HG02763 (cell line): ENCODE measurements around the gene OLFML2A.
A peak's percentile ranks its signal among the peaks of the same experiment; 100 is the strongest.
"Not testable (repeated sequence)": the region's sequence is repeated elsewhere in the genome, so short reads cannot be mapped to it uniquely, and the experiment has no call there.

Source experiments
- ATAC-seq: cut with Tn5 transposase; IDR thresholded peaks from one replicate; pipeline ENCODE4 v1.9.1; 2021; ENCODE audit warnings: mild to moderate bottlenecking, moderate library complexity; ENCODE audit not compliant: unreplicated experiment

OLFML2A gene

GRCh38 chr9:124760719-124761118 is 16.2 kb upstream of the OLFML2A start:
- no peak for ATAC-seq

- no peak for ATAC-seq
Measured at GRCh38 chr9:124761196-124761595, 15.7 kb upstream of the OLFML2A start.

GRCh38 chr9:124761710-124762109 is 15.2 kb upstream of the OLFML2A start:
- ATAC-seq, result no peak

- no peak for ATAC-seq
Measured at GRCh38 chr9:124762633-124763032, 14.3 kb upstream of the OLFML2A start.

GRCh38 chr9:124764774-124765438 is 12.0 kb upstream of the OLFML2A start:
- ATAC-seq, result no peak

GRCh38 chr9:124765439-124765835 is 11.5 kb upstream of the OLFML2A start:
- ATAC-seq, result no peak

- ATAC-seq, result no peak
Measured at GRCh38 chr9:124766326-124766725, 10.6 kb upstream of the OLFML2A start.

- ATAC-seq, result no peak
Measured at GRCh38 chr9:124766815-124767554, 9.9 kb upstream of the OLFML2A start.

- ATAC-seq, result no peak
Measured at GRCh38 chr9:124767821-124768220, 9.1 kb upstream of the OLFML2A start.

GRCh38 chr9:124768334-124768733 is 8.6 kb upstream of the OLFML2A start:
- no peak for ATAC-seq

GRCh38 chr9:124768750-124769548 is 8.0 kb upstream of the OLFML2A start:
- no peak for ATAC-seq

GRCh38 chr9:124769549-124770358 is 7.2 kb upstream of the OLFML2A start:
- no peak for ATAC-seq

GRCh38 chr9:124770359-124771020 is 6.4 kb upstream of the OLFML2A start:
- peak; percentile 1 for ATAC-seq

GRCh38 chr9:124771021-124771866 is 5.7 kb upstream of the OLFML2A start, which contains the start of gene NR6A1:
NR6A1 (minus strand) TSS chr9:124771311.
- ATAC-seq, result peak; percentile 84

GRCh38 chr9:124771867-124772679 is 4.9 kb upstream of the OLFML2A start:
- no peak for ATAC-seq

- ATAC-seq, result not testable (repeated sequence)
Measured at GRCh38 chr9:124772877-124773276, 4.1 kb upstream of the OLFML2A start.

- ATAC-seq, result no peak
Measured at GRCh38 chr9:124773473-124774128, 3.3 kb upstream of the OLFML2A start.
